Measurements from ENCODE around the gene SRSF7.

The SRSF7 gene

GRCh38 chr2:38745267-38745666, 5.9 kb downstream of the SRSF7 start:
- no peak for DNase-seq (ENCODE audit: extremely low spot score)
- TF ChIP-seq CTCF (IDR thresholded peaks at IDR 0.05; ENCODE audit: control extremely low read depth, extremely low read depth, low read depth, missing control alignments) = no peak
- POLR2A ChIA-PET = no interaction called here
- CTCF ChIA-PET = interaction anchor here (4.5 to 5.7 kb wide), 2 partner anchors 13 to 209 kb away, joined by 22 to 40 read pairs; no protein-coding TSS in a partner anchor

GRCh38 chr2:38744399-38744780, 6.8 kb downstream of the SRSF7 start:
- no peak for DNase-seq (ENCODE audit: extremely low spot score)
- POLR2A ChIA-PET = interaction anchor here (0.5 to 1.9 kb wide), 7 partner anchors 10 to 1542 kb away, joined by 3 to 24 read pairs (median 6); no protein-coding TSS in a partner anchor
- CTCF ChIA-PET = interaction anchor here (0.9 to 23.6 kb wide), 8 partner anchors 9 to 428 kb away, joined by 3 to 333 read pairs (median 6); no protein-coding TSS in a partner anchor
- no peak for TF ChIP-seq CTCF (IDR thresholded peaks at IDR 0.05; ENCODE audit: control extremely low read depth, extremely low read depth, low read depth, missing control alignments)

- ChIA-PET POLR2A (interaction anchor here (0.5 to 2.0 kb wide), 7 partner anchors 9 to 1542 kb away, joined by 3 to 24 read pairs (median 6); no protein-coding TSS in a partner anchor), CTCF (interaction anchor here (0.9 to 23.6 kb wide), 8 partner anchors 8 to 428 kb away, joined by 3 to 333 read pairs (median 6); no protein-coding TSS in a partner anchor)
- DNase-seq (ENCODE audit: extremely low spot score) = no peak
These were observed 7.3 kb downstream of the SRSF7 start for GRCh38 chr2:38743672-38744398.

GRCh38 chr2:38742797-38743559, 8.2 kb downstream of the SRSF7 start:
- POLR2A ChIA-PET = interaction anchor here (0.7 to 4.0 kb wide), 5 partner anchors 8 to 367 kb away, joined by 3 to 50 read pairs (median 5); partner anchors contain the start of gene SRSF7
- TF ChIP-seq CTCF (IDR thresholded peaks at IDR 0.05; ENCODE audit: control extremely low read depth, extremely low read depth, low read depth, missing control alignments) = no peak
- CTCF ChIA-PET = interaction anchor here (1.3 to 23.6 kb wide), 5 partner anchors 10 to 427 kb away, joined by 4 to 333 read pairs (median 22); no protein-coding TSS in a partner anchor
- DNase-seq (ENCODE audit: extremely low spot score) = no peak

More at GRCh38 chr2:38743672-38744398, 7.3 kb downstream of the SRSF7 start:
- TF ChIP-seq CTCF (IDR thresholded peaks at IDR 0.05; ENCODE audit: control extremely low read depth, extremely low read depth, low read depth, missing control alignments) = no peak

- POLR2A ChIA-PET = interaction anchor here (0.7 to 4.0 kb wide), 3 partner anchors 10 to 165 kb away, joined by 4 to 50 read pairs (median 7); partner anchors contain the start of gene SRSF7
- CTCF ChIA-PET = interaction anchor here (0.7 to 23.6 kb wide), 14 partner anchors 8 to 467 kb away, joined by 3 to 333 read pairs (median 6); partner anchors contain the start of gene SRSF7
- TF ChIP-seq CTCF (IDR thresholded peaks at IDR 0.05; ENCODE audit: control extremely low read depth, extremely low read depth, low read depth, missing control alignments) = peak; percentile 34
- DNase-seq (ENCODE audit: extremely low spot score) = no peak
These were observed 10.1 kb downstream of the SRSF7 start for GRCh38 chr2:38740851-38741731.

All from GM10248 (cell line).